8988T (cell line): ENCODE results near the gene SLC25A36.
A peak's percentile ranks its signal among the peaks of the same experiment; 100 is the strongest.
"Not testable (repeated sequence)": the region's sequence is repeated elsewhere in the genome, so short reads cannot be mapped to it uniquely, and the experiment has no call there.

Experiments
- DNase-seq: peaks from one replicate; pipeline ENCODE4 v3.0.0; 2011

Gene SLC25A36

DNA sequence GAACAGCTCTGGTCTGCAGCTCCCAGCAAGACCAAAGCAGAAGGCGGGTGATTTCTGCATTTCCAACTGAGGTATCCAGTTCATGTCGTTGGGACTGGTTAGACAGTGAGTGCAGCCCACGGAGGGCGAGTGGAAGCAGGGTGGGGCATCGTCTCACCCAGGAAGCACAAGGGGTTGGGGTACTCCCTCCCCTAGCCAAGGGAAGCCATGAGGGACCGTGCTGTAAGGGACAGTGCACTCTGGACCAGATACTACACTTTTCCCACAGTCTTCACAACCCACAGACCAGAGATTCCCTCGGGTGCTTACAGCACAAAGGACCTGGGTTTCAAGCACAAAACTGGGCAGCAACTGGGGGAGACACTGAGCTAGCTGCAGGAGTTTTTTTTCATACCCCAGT lies 8.5 kb upstream of the SLC25A36 start:
- no peak for DNase-seq

DNA sequence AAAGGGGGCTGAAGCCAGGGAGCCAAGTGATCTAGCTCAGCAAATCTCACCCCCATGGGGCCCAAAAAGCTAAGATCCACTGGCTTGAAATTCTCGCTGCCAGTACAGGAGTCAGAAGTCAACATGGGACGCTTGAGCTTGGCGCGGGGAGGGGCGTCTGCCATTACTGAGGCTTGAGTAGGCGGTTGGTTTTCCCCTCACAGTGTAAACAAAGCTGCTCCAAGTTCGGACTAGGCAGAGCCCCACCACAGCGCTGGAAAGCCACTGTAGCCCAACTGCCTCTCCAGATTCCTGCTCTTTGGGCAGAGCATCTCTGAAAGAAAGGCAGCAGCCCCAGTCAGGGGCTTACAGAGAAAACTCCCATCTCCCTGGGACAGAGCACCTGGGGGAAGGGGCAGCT lies 8.1 kb upstream of the SLC25A36 start:
- no peak for DNase-seq

DNA sequence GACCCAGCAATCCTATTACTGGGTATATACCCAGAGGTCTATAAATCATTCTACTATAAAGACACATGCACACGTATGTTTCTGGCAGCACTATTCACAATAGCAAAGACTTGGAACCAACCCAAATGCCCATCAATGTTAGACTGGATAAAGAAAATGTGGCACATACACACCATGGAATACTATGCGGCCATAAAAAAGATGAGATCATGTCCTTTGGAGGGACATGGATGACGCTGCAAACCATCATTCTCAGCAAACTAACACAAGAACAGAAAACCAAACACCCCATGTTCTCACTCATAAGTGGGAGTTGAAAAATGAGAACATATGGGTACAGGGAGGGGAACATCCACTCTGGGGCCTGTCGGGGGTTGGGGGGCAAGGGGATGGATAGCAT lies 2.3 kb upstream of the SLC25A36 start:
- DNase-seq: not testable (repeated sequence)

DNA sequence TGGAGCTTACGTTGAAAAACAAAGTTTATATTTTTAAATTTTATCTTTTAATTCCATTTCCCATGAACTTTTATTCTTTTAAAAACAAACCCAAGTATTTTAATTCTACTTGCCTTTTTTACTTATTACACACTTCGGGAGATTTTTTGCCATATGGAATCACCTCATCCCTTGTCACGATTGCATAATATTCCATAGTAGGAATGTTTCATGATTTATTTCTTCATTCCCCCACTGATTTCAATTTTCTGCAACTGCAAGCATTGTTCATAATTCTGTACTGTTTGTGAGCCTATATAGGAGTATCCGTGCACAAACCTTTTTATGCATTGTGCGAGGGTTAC lies 574 bp upstream of the SLC25A36 start:
- no peak for DNase-seq

DNA sequence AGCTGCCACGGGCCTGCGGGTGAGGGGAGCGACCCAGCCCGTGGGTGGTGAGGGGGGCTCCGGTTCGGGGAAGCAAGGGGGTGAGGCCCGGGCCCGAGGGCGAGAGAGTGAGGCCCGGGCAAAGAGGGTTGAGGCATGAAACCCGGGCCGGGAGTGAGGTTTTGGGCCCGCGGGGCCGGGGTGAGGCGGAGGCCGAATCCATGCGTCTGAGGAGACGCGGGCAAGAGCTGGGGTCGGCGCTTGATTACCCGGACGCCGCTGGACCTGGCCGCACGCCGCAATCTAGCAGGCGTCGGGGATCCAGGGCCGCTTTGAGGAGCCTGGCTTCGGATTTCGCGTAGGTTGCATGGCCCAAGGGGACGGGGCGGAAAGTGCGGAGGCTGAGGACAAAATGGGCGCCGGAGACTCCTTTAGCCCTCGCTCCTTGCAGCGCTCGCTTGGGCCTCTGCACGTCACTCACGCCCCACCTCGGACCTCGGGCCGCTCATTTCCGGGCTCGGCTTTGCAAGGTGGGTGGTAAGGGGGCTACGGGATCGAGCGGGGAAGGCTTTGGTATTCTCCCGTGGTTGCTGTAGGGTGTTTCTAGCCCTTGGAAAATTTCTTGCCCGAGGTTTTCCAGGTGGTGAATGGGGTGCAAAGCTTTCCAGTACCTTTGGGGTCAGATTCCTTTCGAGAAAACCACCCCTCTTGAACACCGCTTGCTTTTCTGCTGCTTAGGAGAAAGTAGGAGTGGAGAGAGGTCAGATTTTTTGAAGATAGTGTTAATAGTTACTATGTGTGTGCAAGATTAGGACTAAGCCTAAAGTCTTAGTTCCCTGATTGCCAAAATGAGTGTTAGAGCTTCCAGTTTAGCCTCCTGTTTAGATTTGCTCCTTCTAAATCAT lies 827 bp downstream of the SLC25A36 start:
- DNase-seq: peak; percentile 15

DNA sequence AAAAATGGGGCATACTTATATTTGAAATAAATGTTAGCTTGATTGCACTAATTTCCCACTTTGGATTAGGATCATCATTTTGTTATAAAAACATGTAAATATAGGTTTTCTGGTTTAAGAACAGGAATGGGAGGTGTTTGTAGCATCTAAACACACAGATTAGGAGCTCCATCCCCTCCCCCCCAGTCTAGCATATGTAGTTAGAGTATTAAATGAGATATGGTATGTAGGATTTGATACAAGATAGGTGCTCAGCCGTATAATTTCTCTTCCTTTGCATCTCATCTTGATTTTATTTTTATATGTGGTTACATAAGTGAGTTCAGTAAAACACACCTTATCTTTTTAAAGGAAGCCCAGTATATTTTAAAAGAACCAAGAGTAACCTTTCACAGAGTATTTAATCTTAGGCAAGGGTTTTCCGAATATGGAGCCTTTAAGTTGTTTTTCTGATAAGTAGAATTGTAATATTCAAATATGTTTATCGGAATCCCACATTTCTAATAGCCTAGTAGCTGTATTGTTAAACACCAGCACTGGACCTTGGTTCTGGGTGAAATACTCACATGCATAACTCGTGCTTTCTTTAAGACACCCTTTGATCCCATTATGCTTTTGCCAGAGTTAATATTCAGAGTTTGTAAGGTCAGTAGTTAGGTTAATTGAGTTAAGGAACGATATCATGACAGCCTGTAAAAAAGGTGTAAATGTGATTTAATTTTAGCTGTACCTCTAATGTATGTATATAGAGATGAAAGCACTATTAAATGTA lies 2.3 kb downstream of the SLC25A36 start:
- DNase-seq: no peak

DNA sequence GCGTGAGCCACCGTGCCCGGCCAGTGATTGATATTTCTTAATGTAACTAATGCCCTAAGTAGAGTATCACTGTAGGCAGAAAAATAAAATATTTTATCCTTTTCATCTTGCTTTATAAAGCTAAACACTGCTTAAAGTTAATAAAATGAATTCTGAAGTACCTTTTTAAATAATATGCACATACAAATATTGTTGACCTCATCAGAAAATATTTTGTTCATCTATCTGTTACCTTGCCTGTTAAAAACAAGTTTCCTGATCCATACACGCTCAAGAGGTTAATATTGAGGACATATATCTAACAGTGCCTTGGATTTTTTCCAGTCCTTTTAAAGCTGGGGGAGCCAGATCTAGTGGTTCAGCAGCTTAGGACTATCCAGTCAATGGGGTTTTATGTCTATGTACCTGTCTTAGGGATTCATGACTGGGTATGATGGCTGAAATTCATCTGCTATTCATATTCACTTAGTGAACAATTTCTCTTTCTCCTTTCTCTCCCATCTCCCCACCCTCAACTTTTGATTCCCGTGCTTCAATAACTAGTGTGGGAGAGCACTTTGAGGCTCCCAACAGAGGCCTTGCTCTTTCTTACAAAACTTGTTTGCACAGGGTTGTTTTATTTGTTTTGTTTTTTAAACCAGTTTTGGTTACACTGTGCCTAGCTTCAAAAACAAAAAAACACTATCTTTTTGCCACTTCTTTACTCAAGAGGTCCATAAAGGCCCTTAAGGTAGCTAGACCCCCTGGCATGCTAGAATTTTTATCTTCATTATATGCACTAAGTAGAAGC lies 7.0 kb downstream of the SLC25A36 start:
- no peak for DNase-seq

DNA sequence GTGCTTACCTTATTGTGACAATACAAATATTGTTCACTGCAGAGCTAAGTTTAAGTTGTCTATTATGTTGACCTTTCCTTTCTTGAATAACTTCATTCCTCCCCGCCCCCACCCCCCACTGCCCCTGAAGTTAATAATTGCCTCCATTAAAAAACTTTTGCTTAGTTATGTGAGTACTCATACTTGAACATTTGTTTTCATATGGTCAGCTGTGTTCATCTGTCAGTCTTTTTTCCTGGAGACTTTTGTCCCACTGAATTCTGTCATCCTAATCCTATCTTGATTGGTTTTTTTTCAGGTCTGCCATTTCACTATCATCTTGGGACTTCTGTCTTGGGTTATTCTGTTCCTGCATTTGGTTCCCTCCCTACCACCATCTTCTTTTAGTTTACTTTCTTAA lies 8.5 kb downstream of the SLC25A36 start:
- no peak for DNase-seq

DNA sequence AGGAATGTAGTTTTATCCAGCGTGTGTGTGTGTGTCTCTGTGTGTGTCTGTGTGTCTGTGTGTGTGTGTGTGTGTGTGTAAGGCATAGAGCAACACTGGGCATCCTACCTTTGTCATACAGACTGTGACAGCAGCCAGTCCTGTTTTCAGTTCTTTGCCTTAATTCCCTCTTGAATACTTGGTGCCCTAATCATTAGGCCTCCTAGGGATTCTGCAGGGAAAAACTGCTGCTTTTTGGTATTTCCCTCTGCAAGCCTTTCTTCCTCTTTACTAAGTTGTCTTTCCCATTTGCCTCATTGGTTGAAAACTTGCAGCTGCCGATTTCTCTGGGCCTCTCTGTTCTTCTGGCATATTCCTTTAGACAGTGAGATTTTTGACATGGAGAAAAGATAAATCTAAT lies 9.2 kb downstream of the SLC25A36 start:
- no peak for DNase-seq

DNA sequence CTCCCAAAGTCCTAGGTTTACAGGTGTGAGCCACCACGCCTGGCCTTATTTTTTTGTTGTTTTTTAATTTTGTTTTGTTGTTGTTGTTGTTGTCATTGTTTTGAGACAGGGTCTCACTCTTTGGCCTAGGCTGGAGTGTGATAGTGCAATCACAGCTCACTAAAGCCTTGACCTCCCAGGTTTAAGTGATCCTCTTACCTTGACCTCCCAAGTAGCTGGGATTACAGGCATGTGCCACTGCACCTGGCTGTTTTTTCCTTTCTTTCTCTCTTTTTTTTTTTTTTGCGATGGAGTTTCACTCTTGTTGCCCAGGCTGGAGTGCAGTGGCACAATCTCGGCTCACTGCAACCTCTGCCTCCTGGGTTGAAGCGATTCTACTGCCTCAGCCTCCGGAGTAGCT lies 10.1 kb downstream of the SLC25A36 start:
- not testable (repeated sequence) for DNase-seq

DNA sequence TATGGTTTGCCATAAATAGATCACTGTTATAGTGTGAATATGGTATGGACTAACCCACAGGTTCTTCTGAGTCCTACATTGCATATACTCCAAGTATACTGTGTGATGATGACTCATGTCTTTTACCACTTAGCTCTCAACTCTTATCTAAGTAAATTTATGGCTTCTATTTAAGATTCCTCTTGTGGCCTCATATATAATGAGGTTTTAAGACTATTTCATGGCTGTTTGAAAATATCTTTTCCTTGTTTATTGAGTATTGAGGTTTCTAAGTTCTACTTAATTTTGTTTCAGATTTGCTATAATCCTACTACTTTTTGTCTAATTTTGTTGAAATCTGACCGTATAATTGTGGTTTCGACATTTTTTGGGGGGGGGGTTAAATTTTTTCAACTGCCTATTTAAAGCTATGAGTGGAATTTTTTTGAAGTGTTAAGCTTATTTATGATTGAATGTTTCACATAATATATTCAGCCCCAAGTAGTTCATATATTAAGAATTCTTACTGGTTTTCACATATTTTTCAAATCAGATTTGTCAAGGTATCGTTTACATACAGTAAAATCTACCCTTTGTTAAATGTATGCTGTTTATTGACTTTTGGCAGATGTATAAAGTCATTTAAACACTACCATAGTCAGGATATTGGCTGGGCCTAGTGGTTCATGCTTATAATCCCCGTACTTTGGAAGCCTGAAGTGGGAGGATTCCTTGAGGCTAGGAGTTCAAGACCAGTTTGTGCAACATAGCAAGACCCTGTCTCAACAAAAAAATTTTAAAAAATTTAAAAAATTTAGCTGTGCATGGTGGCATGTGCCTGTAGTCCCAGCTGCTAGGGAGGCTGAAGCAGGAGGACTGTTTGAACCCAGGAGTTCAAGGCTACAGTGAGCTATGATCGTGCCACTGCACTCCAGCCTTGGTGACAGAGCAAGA lies 11.7 kb downstream of the SLC25A36 start:
- no peak for DNase-seq

DNA sequence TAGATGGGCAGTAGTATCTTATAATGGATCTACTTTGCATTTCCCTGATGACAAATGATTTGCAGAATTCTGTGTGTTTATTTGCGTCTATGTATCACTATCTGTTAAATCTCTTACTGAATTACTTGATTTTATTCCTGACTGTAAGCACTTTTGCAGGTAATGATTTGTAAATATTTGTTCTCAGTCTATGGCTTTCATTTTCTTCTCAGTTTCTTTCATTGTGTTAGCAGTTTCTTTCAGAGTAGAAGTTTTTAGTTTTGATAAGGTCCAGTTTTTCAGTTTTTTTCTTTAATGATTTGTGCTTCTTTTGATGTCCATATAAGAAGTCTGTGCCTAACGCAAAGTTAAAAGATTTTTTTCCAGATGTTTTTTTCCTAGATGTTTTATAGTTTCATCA lies 12.9 kb downstream of the SLC25A36 start:
- DNase-seq: no peak

DNA sequence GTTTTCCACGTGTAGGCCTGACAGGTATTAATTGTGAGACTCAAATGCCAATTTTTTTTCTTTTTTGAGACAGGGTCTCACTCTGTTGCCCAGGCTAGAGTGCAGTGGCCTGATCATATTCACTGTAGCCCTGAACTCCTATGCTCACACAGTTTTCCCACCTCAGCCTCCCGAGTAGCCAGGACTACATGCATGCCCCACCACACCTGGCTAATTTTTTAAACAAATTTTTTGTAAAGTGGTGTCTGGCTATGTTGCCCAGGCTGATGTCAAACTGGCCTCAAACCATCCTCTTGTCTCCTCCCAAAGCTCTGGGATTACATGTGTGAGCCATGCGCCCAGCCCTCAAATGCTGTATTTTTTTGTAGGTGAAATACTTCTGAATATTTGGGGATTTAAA lies 14.0 kb downstream of the SLC25A36 start:
- no peak for DNase-seq

DNA sequence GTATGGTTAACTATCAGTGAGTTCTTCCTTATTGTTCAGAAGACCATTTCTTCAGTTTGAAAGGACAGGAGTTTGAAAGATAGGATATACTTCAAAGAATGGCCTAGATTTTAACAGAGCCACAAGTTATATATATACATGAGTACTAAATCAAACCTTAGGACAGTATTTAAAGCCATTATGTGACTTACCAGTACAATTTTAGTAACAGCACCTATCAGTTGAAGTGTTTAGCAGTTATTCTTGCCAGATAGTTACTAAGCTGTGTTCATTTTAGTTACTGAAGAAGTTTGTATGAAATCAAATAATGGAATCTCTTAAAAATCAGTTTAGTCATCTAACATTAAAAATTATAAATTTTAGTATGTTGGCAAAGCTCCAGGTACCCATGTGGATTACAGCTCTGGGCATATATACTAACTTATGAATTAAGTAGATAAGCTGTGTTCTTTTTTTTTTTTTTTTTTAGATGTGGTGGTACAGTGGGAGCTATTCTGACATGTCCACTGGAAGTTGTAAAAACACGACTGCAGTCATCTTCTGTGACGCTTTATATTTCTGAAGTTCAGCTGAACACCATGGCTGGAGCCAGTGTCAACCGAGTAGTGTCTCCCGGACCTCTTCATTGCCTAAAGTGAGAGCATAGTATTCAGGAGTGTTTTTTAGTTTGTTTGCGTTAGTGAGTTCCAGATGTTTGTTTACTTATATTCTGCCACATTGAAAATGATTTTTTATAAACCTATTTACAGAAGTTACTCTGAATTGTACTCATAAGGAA lies 14.6 kb downstream of the SLC25A36 start:
- no peak for DNase-seq

DNA sequence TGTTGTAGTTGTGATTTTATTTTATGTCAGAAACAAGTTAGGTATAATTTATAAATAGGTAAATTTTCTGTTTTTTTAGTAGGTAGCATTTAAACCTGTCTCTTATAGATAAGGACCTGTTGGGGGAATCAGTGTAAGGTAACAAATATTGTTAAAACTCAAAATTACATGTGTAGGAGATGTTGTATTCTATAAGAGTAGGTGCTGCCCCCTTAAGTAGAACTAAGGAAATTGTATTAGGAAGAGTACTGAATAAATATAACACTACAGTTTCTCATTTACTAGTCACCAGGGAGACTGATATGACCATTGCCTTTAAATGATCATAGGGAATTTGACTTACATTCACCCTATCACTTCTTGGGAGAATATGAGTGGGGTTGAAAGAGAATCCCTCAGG lies 31.2 kb downstream of the SLC25A36 start:
- DNase-seq: no peak

DNA sequence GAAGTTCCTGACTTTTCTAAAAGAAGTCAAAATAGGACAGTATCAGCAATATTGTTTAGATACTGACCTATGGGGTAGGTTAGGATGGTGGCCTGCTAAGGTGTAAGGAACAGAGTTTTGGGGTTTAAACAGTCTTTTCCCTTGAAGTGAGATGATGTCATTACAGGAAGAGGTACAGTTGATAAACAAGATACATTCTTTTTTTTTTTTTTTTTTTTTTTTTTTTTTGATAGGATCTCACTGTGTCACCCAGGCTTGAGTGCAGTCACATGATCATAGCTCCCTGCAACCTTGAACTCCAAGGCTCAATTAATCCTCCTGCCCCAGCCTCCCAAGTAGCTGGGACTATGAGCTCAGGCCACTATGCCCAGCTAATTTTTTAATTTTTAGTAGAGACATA lies 33.3 kb downstream of the SLC25A36 start:
- no peak for DNase-seq

DNA sequence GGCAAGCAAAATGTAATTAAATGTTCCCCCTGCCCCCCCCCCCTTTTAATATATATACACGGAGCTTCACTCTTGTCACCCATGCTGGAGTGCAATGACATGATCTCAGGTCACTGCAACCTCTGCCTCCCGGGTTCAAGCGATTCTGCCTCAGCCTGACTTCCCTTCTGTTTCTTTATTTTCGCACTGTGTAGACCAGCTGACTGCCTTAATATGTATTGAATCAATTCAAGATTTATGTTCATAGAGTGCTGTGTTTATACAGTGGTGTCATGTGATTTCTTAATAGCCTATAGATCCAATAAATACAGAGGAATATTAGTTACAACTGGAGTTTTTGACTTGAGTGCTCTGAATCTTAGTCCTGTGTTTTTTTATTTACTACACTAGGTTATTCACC lies 39.0 kb downstream of the SLC25A36 start:
- DNase-seq: no peak

DNA sequence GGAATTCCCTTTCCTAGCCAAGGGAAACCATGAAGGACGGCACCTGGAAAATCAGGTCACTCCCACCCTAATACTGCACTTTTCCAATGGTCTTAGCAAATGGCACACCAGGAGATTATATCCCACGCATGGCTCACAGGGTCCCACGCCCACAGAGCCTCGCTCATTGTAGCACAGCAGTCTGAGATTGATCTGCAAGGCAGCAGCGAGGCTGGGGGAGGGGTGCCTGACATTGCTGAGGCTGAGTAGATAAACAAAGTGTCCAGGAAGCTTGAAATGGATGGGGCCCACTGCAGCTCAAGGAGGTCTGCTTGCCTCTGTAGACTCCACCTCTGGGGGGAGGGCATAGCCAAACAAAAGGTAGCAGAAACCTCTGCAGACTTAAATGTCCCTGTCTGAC lies 46.2 kb downstream of the SLC25A36 start:
- not testable (repeated sequence) for DNase-seq

DNA sequence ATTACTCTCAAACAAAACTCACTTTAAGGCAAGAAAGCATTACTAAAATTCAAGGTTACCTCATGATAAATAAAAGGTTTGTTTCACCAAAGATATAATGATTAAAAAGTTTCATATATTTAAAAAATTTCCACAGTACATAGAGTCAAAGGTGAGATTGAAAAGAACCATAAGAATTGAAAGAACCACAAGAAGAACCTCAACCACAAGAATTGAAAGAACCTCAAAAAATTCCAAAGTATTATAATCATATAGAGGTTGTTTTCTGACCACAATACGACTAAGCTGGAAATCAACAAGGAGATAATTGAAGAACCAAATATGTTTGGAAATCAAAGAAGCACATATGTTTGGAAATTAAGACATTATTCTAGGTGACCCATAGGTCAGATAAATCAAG lies 52.7 kb downstream of the SLC25A36 start:
- DNase-seq: no peak

DNA sequence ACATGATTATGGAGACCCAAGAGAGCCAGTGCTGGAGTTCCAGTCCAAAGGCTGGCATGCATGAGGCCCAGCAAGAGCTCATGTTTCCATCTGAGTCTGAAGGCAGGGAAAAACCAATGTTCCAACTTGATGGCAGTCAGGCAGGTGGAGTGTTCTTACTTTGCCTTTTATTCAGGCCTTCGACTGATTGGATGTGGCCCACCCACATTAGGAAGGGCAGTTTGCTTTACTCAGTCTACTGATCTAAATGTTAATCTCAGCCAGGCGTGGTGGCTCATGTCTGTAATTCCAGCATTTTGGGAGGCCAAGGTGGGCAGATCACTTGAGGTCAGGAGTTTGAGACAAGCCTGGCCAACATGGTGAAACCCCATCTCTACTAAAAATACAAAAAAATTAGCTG lies 53.2 kb downstream of the SLC25A36 start:
- not testable (repeated sequence) for DNase-seq

DNA sequence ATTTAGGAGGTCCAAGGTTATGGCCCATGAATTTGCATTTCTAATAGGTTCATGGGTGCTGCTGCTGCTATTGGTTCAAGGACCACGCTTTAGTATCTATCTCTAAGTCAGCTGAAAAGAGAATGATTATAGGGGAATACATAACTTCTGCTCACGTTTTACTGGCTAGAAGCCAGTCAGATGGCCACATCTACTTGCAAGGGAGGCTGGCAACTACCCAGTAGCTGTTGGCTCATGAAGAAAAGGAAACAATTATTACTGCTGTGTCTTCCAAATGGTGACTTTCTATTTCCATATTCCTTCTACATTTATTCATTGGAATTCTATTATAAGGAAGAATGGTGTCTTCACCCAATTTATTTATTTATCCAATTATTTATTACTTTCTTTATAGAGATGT lies 54.2 kb downstream of the SLC25A36 start:
- no peak for DNase-seq
